ENCODE results near the gene ABCC1.
A peak's percentile ranks its signal among the peaks of the same experiment; 100 is the strongest.
"Not testable (repeated sequence)": the region's sequence is repeated elsewhere in the genome, so short reads cannot be mapped to it uniquely, and the experiment has no call there.

The ABCC1 gene

GRCh38 chr16:16143038-16143763, 193.8 kb downstream of the ABCC1 start:
- H3K27ac ChIP-seq (ENCODE audit: low read length): no peak overlapping the region
- H3K36me3 ChIP-seq (ENCODE audit: control insufficient read depth, insufficient read depth, low read length): peaks cover 16% of the 10 kb centered on the region
- H3K4me1 ChIP-seq (ENCODE audit: control insufficient read depth, insufficient read depth, low read length): no peaks in the 10 kb centered on the region
- H3K9me3 ChIP-seq (ENCODE audit: control insufficient read depth, insufficient read depth, low read length): no peaks in the 10 kb centered on the region
- H3K27me3 ChIP-seq (ENCODE audit: control insufficient read depth, insufficient read depth, low read length): no peaks in the 10 kb centered on the region
- peak; percentile 39 for DNase-seq (ENCODE audit: low read depth, low spot score)
- H3K4me3 ChIP-seq (ENCODE audit: low read length): no peak overlapping the region
- no CpG with 5 or more reads among the region's 15 CpGs for WGBS (ENCODE audit: insufficient coverage, insufficient read length)

- H3K4me3 ChIP-seq (ENCODE audit: low read length): no peak overlapping the region
- no peak overlapping the region for H3K27ac ChIP-seq (ENCODE audit: low read length)
- no peaks in the 10 kb centered on the region for H3K27me3 ChIP-seq (ENCODE audit: control insufficient read depth, insufficient read depth, low read length)
- H3K36me3 ChIP-seq (ENCODE audit: control insufficient read depth, insufficient read depth, low read length): peaks cover 9% of the 10 kb centered on the region
- H3K4me1 ChIP-seq (ENCODE audit: control insufficient read depth, insufficient read depth, low read length): no peaks in the 10 kb centered on the region
- no peaks in the 10 kb centered on the region for H3K9me3 ChIP-seq (ENCODE audit: control insufficient read depth, insufficient read depth, low read length)
- no peak for DNase-seq (ENCODE audit: low read depth, low spot score)
- no CpG with 5 or more reads among the region's 8 CpGs for WGBS (ENCODE audit: insufficient coverage, insufficient read length)
Observed at GRCh38 chr16:16143931-16144330, 194.5 kb downstream of the ABCC1 start.

- no peak for DNase-seq (ENCODE audit: low read depth, low spot score)
- no peak overlapping the region for H3K27ac ChIP-seq (ENCODE audit: low read length)
- H3K4me1 ChIP-seq (ENCODE audit: control insufficient read depth, insufficient read depth, low read length): no peaks in the 10 kb centered on the region
- H3K36me3 ChIP-seq (ENCODE audit: control insufficient read depth, insufficient read depth, low read length): peaks cover 8% of the 10 kb centered on the region
- H3K9me3 ChIP-seq (ENCODE audit: control insufficient read depth, insufficient read depth, low read length): no peaks in the 10 kb centered on the region
- WGBS (ENCODE audit: insufficient coverage, insufficient read length): no CpG with 5 or more reads among the region's 5 CpGs
- no peak overlapping the region for H3K4me3 ChIP-seq (ENCODE audit: low read length)
- H3K27me3 ChIP-seq (ENCODE audit: control insufficient read depth, insufficient read depth, low read length): no peaks in the 10 kb centered on the region
Observed at GRCh38 chr16:16144416-16144815, 195.0 kb downstream of the ABCC1 start.

GRCh38 chr16:16145286-16145685, 195.9 kb downstream of the ABCC1 start:
- WGBS (ENCODE audit: insufficient coverage, insufficient read length): no CpG with 5 or more reads among the region's 5 CpGs
- no peak for DNase-seq (ENCODE audit: low read depth, low spot score)
- H3K9me3 ChIP-seq (ENCODE audit: control insufficient read depth, insufficient read depth, low read length): no peaks in the 10 kb centered on the region
- no peaks in the 10 kb centered on the region for H3K4me1 ChIP-seq (ENCODE audit: control insufficient read depth, insufficient read depth, low read length)
- H3K4me3 ChIP-seq (ENCODE audit: low read length): no peak overlapping the region
- H3K27me3 ChIP-seq (ENCODE audit: control insufficient read depth, insufficient read depth, low read length): no peaks in the 10 kb centered on the region
- H3K36me3 ChIP-seq (ENCODE audit: control insufficient read depth, insufficient read depth, low read length): peaks cover 8% of the 10 kb centered on the region
- no peak overlapping the region for H3K27ac ChIP-seq (ENCODE audit: low read length)

GRCh38 chr16:16146380-16147315, 197.2 kb downstream of the ABCC1 start:
- H3K4me3 ChIP-seq (ENCODE audit: low read length): no peak overlapping the region
- H3K36me3 ChIP-seq (ENCODE audit: control insufficient read depth, insufficient read depth, low read length): peaks cover 2% of the 10 kb centered on the region
- H3K4me1 ChIP-seq (ENCODE audit: control insufficient read depth, insufficient read depth, low read length): no peaks in the 10 kb centered on the region
- no peak overlapping the region for H3K27ac ChIP-seq (ENCODE audit: low read length)
- no peak for DNase-seq (ENCODE audit: low read depth, low spot score)
- no CpG with 5 or more reads among the region's 14 CpGs for WGBS (ENCODE audit: insufficient coverage, insufficient read length)
- H3K9me3 ChIP-seq (ENCODE audit: control insufficient read depth, insufficient read depth, low read length): no peaks in the 10 kb centered on the region
- H3K27me3 ChIP-seq (ENCODE audit: control insufficient read depth, insufficient read depth, low read length): no peaks in the 10 kb centered on the region

- Histone ChIP-seq H3K4me1 (ENCODE audit: control insufficient read depth, insufficient read depth, low read length) (no peaks in the 10 kb centered on the region), H3K27me3 (ENCODE audit: control insufficient read depth, insufficient read depth, low read length) (no peaks in the 10 kb centered on the region), H3K36me3 (ENCODE audit: control insufficient read depth, insufficient read depth, low read length) (peaks cover 2% of the 10 kb centered on the region), H3K9me3 (ENCODE audit: control insufficient read depth, insufficient read depth, low read length) (no peaks in the 10 kb centered on the region), H3K27ac (ENCODE audit: low read length) (no peak overlapping the region), H3K4me3 (ENCODE audit: low read length) (no peak overlapping the region)
- no peak for DNase-seq (ENCODE audit: low read depth, low spot score)
- WGBS (ENCODE audit: insufficient coverage, insufficient read length): no CpG with 5 or more reads among the region's 17 CpGs
Observed at GRCh38 chr16:16147316-16147999, 198.0 kb downstream of the ABCC1 start.

- H3K27ac ChIP-seq (ENCODE audit: low read length); H3K4me1 ChIP-seq (ENCODE audit: control insufficient read depth, insufficient read depth, low read length); H3K9me3 ChIP-seq (ENCODE audit: control insufficient read depth, insufficient read depth, low read length); DNase-seq (ENCODE audit: low read depth, low spot score); H3K36me3 ChIP-seq (ENCODE audit: control insufficient read depth, insufficient read depth, low read length); H3K27me3 ChIP-seq (ENCODE audit: control insufficient read depth, insufficient read depth, low read length); H3K4me3 ChIP-seq (ENCODE audit: low read length): not testable (repeated sequence)
- WGBS (ENCODE audit: insufficient coverage, insufficient read length): no CpG with 5 or more reads among the region's 15 CpGs
Observed at GRCh38 chr16:16148000-16148599, 198.7 kb downstream of the ABCC1 start.

- no peak overlapping the region for H3K27ac ChIP-seq (ENCODE audit: low read length)
- H3K4me3 ChIP-seq (ENCODE audit: low read length): no peak overlapping the region
- no peaks in the 10 kb centered on the region for H3K4me1 ChIP-seq (ENCODE audit: control insufficient read depth, insufficient read depth, low read length)
- H3K27me3 ChIP-seq (ENCODE audit: control insufficient read depth, insufficient read depth, low read length): no peaks in the 10 kb centered on the region
- no CpG with 5 or more reads among the region's 9 CpGs for WGBS (ENCODE audit: insufficient coverage, insufficient read length)
- H3K36me3 ChIP-seq (ENCODE audit: control insufficient read depth, insufficient read depth, low read length): peaks cover 2% of the 10 kb centered on the region
- H3K9me3 ChIP-seq (ENCODE audit: control insufficient read depth, insufficient read depth, low read length): no peaks in the 10 kb centered on the region
- DNase-seq (ENCODE audit: low read depth, low spot score): no peak
Observed at GRCh38 chr16:16148755-16149154, 199.3 kb downstream of the ABCC1 start.

GRCh38 chr16:16149710-16150116, 200.3 kb downstream of the ABCC1 start:
- Histone ChIP-seq H3K4me3 (ENCODE audit: low read length) (no peak overlapping the region), H3K4me1 (ENCODE audit: control insufficient read depth, insufficient read depth, low read length) (no peaks in the 10 kb centered on the region), H3K27me3 (ENCODE audit: control insufficient read depth, insufficient read depth, low read length) (no peaks in the 10 kb centered on the region), H3K27ac (ENCODE audit: low read length) (no peak overlapping the region), H3K36me3 (ENCODE audit: control insufficient read depth, insufficient read depth, low read length) (no peaks in the 10 kb centered on the region; the same call in 1 of the 2 replicates), H3K9me3 (ENCODE audit: control insufficient read depth, insufficient read depth, low read length) (no peaks in the 10 kb centered on the region)
- no peak for DNase-seq (ENCODE audit: low read depth, low spot score)
- WGBS (ENCODE audit: insufficient coverage, insufficient read length): no CpG with 5 or more reads among the region's 10 CpGs

All from iPS DF 6.9 (cell line).